ENCODE results near the gene HSFY1.
"Not testable (repeated sequence)": the region's sequence is repeated elsewhere in the genome, so short reads cannot be mapped to it uniquely, and the experiment has no call there.

The HSFY1 gene

GRCh38 chrY:18546420-18546819 is at the start of gene HSFY1:
Gene HSFY1, plus strand, starts transcription at chrY:18546720. Its CDS starts 68 bp downstream, at chrY:18546788.
- DNase-seq (ENCODE audit: low read depth), result not testable (repeated sequence)

DNA sequence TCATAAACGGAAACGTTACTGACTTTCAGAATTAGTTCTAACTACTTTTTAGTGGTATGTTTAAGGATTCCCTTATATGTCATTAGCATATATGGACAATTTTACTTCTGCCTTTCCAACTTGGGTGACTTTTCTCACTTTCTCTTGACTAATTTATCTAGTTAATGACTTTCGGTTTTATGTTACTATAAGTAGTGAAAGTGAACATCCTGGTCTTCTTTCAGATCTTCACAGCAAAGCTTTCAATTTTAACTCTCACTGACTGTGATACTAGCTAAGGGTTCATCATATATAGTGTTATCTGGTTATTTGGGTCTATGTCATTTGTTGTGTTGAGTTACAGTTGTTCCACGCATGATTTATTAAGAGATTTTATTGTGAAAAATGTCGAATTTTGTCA is 42.3 kb upstream of the HSFY1 start:
- not testable (repeated sequence) for DNase-seq (ENCODE audit: low read depth)

DNA sequence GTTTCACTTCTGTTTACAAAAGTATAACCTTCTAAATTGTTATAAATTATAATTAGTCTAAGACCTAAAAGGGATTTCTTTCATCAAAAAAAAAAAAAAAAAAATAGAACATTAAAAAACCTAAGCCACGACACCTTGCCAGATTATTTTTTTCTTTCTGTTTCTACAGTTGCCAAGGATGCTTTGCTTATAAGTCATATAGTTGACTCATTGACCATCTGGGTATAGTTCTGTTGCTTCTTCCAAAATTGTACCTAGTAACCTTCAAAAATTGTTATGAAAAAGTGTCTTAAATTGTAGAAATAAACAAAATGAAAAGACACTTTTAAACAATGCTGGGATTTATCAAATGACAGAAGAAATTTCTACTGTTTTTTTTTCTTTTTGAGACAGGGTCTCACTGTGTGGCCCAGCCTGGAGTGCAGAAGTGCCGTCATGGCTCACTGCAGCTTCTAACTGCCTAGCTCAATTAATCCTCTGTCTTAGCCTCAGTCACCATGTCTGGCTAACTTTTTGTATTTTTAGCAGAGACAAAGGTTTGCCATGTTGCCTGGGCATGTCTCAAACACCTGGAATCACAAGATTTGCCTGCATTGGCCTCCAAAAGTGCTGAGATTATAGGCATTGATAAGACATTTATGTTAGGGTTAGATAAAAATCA is 15.4 kb upstream of the HSFY1 start:
- not testable (repeated sequence) for DNase-seq (ENCODE audit: low read depth)

DNA sequence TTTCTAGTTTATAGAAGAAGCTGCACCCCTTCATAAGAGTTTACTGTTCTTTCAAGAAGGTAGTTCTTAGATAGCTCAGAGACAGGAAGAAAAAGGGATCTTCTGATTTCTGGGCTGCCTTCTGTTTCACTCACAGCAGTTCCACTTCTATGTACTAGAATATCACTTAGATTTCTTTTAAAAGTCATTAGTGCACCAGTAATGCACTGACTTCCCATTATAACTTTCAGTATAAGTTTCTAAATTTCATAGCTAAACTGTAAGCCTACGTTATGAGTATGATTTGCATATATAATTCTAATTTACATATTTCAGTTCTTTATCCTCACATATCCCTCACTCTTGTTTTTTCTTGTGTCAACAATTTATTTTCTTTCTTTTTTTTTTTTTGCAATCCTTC is 7.6 kb upstream of the HSFY1 start:
- DNase-seq (ENCODE audit: low read depth), result not testable (repeated sequence)

DNA sequence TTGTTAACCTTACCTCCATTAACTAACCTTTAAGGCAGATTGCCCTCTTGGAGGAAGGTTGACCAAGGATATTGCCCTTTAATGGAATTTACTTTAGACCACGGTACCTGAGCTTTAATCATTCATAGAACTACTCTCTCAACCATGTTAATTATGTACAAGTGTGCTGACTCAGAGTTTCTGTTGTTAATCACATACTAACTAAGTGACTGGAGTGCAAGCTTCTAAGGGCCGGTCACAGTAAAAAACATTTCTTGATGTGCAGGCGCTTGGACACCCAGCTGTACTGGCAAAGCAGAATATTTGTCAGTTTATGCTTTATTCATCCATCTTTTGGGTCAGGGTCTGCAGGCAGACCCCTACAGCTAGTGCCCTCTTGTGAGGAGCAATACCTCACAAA is 6.6 kb downstream of the HSFY1 start:
- not testable (repeated sequence) for DNase-seq (ENCODE audit: low read depth)

DNA sequence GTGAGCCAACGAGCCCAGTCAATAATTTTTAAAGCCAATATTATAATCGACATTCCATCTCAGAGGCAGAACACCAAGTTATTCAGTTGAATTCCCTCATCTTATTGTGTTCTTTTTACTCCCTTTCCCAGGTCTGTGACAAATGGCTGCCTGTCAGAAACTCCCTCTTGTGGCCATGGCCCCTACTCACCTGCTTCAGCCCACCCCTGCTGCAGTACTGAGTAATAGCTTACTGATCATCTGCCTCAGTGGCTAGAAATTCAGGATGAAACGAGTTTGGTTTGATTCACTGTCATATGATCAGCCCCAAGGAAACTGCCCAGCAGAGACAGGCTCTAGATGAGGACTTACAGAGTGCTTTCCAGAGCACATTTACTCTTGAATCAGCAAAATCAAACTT is 19.4 kb downstream of the HSFY1 start:
- not testable (repeated sequence) for DNase-seq (ENCODE audit: low read depth)

Data from fibroblast of the conjunctiva (primary cell).